Endothelial cell of umbilical vein (primary cell): ENCODE measurements around the gene UTF1. TPM values are rescaled to one million over a fixed set of nuclear protein-coding genes. Genes with fewer than 3 reads are reported as not detected.

Experiments
- BruUV-seq: library from RNA; stranded (reverse); fragments of 400-500 nt; replicated peaks from 2 replicates; lab custom pipeline; 2021; lab: Mats Ljungman, UMichigan
- CTCF ChIA-PET: fragments of 300-600, 350-600 bp; sonication (Branson Sonifier 250); formaldehyde crosslinking; loops from one replicate; lab custom pipeline; 2021; ENCODE audit warnings: antibody characterized with exemption, inconsistent platforms; lab: Charles Lee
- POLR2A ChIA-PET: fragments of 300-600, 350-600 bp; sonication (Branson Sonifier 250); formaldehyde crosslinking; loops from one replicate; lab custom pipeline; 2021; ENCODE audit warnings: antibody characterized with exemption, inconsistent platforms; lab: Charles Lee
- DNase-seq: peaks from one replicate; pipeline ENCODE4 v3.0.0-alpha.2; 2011; ENCODE audit warnings: low read depth, low spot score
- FAIRE-seq: peaks from 2 replicates; lab custom pipeline; 2011; peaks lifted over from hg19 to GRCh38; lab: Jason Lieb, UNC
- H2AFZ ChIP-seq: 2 replicates; pipeline ENCODE4 v1.6.0; 2012; ENCODE audit warnings: low read depth, low read length, control low read depth, inconsistent platforms
- H3K27ac ChIP-seq: 2 replicates; pipeline ENCODE4 v1.5.1; 2011; ENCODE audit warnings: low read depth, mild to moderate bottlenecking, control low read depth, low read length, moderate library complexity; ENCODE audit not compliant: insufficient read depth
- H3K27me3 ChIP-seq, 2 experiments: 2 replicates each; pipeline versions ENCODE4 v1.6.0 to v1.6.1; 2011; ENCODE audit warnings: low read length in 2 of 2, mixed read lengths in 1 of 2; ENCODE audit not compliant: control insufficient read depth in 2 of 2, insufficient read depth in 2 of 2
- H3K36me3 ChIP-seq, 2 experiments: 2 replicates in 1 of 2; 3 replicates in 1 of 2; pipeline ENCODE4 v1.5.1; 2011; ENCODE audit warnings: low read length in 2 of 2, mild to moderate bottlenecking in 1 of 2, moderate library complexity in 1 of 2; ENCODE audit not compliant: control insufficient read depth in 2 of 2, insufficient read depth in 2 of 2; ENCODE audit errors: extremely low read depth in 1 of 2
- H3K4me1 ChIP-seq: 3 replicates; pipeline ENCODE4 v1.5.1; 2011; ENCODE audit warnings: mild to moderate bottlenecking, low read length; ENCODE audit not compliant: control insufficient read depth, insufficient read depth; ENCODE audit errors: extremely low read depth
- H3K4me2 ChIP-seq: 2 replicates; pipeline ENCODE4 v1.6.1; 2011; ENCODE audit warnings: low read length, control low read depth, mixed read lengths; ENCODE audit not compliant: insufficient read depth
- H3K4me3 ChIP-seq, 3 experiments: fragments of 200-600 bp in 1 of 3; sonication (generic), shearing (Covaris generic) in 1 of 3; replicated peaks in 1 of 3; 2 replicates each; pipeline ENCODE4 v1.5.1; 2011 to 2016; ENCODE audit warnings: control low read depth in 3 of 3, low read length in 3 of 3, mild to moderate bottlenecking in 2 of 3, inconsistent platforms in 1 of 3, low read depth in 1 of 3, moderate library complexity in 1 of 3; ENCODE audit not compliant: insufficient read depth in 1 of 3
- H3K79me2 ChIP-seq: 2 replicates; pipeline ENCODE4 v1.6.0; 2012; ENCODE audit warnings: low read length, inconsistent platforms; ENCODE audit not compliant: control insufficient read depth, insufficient read depth
- H3K9ac ChIP-seq: replicated peaks from 2 replicates; pipeline ENCODE3; 2011; ENCODE audit warnings: low read length, control low read depth; ENCODE audit not compliant: insufficient read depth; ENCODE audit errors: extremely low read depth
- H3K9me1 ChIP-seq: replicated peaks from 3 replicates; pipeline ENCODE4 v1.6.0; 2011; ENCODE audit warnings: mild to moderate bottlenecking, low read length; ENCODE audit not compliant: control insufficient read depth, insufficient read depth; ENCODE audit errors: extremely low read depth
- H3K9me3 ChIP-seq: replicated peaks from 2 replicates; pipeline ENCODE4 v1.5.1; 2012; ENCODE audit warnings: low read length, inconsistent platforms; ENCODE audit not compliant: control insufficient read depth, insufficient read depth
- H4K20me1 ChIP-seq: replicated peaks from 2 replicates; pipeline ENCODE3; 2011; ENCODE audit warnings: mild to moderate bottlenecking, low read length; ENCODE audit not compliant: control insufficient read depth, insufficient read depth; ENCODE audit errors: extremely low read depth
- CTCF ChIP-seq, 2 donors: IDR thresholded peaks; 1 replicate in 1 of 2; 2 replicates in 1 of 2; pipeline ENCODE4 v1.5.1; 2011; ENCODE audit warnings: low read length in 2 of 2, mild to moderate bottlenecking in 2 of 2, moderate library complexity in 2 of 2, control low read depth in 1 of 2, inconsistent platforms in 1 of 2, low read depth in 1 of 2; ENCODE audit not compliant: insufficient read depth in 1 of 2; ENCODE audit errors: extremely low read depth in 1 of 2
- EZH2 ChIP-seq: IDR thresholded peaks from 2 replicates; pipeline ENCODE4 v1.6.1; 2012; ENCODE audit warnings: borderline replicate concordance, low read depth, mild to moderate bottlenecking, moderate library complexity, low read length, inconsistent platforms; ENCODE audit not compliant: severe bottlenecking
- FOS ChIP-seq: IDR thresholded peaks from 2 replicates; pipeline ENCODE4 v1.6.1; 2011; ENCODE audit warnings: mild to moderate bottlenecking, low read length, moderate library complexity, borderline replicate concordance; ENCODE audit not compliant: insufficient read depth
- GATA2 ChIP-seq: IDR thresholded peaks from 2 replicates; pipeline ENCODE4 v1.7.0; 2011; ENCODE audit warnings: low read depth, mild to moderate bottlenecking, moderate library complexity, mixed read lengths, low read length; ENCODE audit not compliant: insufficient read length, insufficient read depth
- JUN ChIP-seq: IDR thresholded peaks from 2 replicates; pipeline ENCODE4 v1.6.1; 2011; ENCODE audit warnings: borderline replicate concordance, low read depth; ENCODE audit not compliant: insufficient read length, insufficient read depth
- MAX ChIP-seq: IDR thresholded peaks from 2 replicates; pipeline ENCODE4 v1.6.1; 2011; ENCODE audit not compliant: insufficient read depth, insufficient read length
- MYC ChIP-seq: IDR thresholded peaks from one replicate; pipeline ENCODE4 v1.6.1; 2011; ENCODE audit warnings: mild to moderate bottlenecking, low read depth, low read length
- POLR2A ChIP-seq: IDR thresholded peaks from 2 replicates; pipeline ENCODE4 v1.6.1; 2012; ENCODE audit warnings: low read depth, mild to moderate bottlenecking, control low read depth, low read length
- dilution Hi-C: fragments of 300-500 bp; cut with MboI; formaldehyde crosslinking; loops from one replicate; pipeline ENCODE4 v1.15.0; 2019; ENCODE audit warnings: low sequenced_read_pairs; ENCODE audit not compliant: extremely low pct_ligation_motif_present
- intact Hi-C: fragments of 100-400 bp; cut with micrococcal nuclease; formaldehyde crosslinking; loops from one replicate; pipeline ENCODE4 v1.10.0; 2022
- polyA plus RNA-seq, 4 experiments: library from polyadenylated mRNA; depleted of rRNA in 3 of 4; stranded (reverse) in 3 of 4; unstranded in 1 of 4; fragments of >200 nt; gene quantifications; 2 replicates each; pipeline versions ENCODE4 v1.2.1 to v1.2.3, GENCODE V29; 2011 to 2012; ENCODE audit warnings: missing spikeins in 1 of 4
- total RNA-seq: library from RNA; stranded (reverse); gene quantifications from 2 replicates; pipeline ENCODE4 v1.2.3, GENCODE V29; 2021

UTF1 gene
- total and polyA plus RNA-seq, 2 donors (not counting 3 experiments of a cell fraction or from before 2014, with no cell fraction given) = not detected

- Histone ChIP-seq H3K79me2 (no peaks in the 10 kb centered on the region), H3K36me3 (no peaks in the 10 kb centered on the region), H3K27me3 (peaks cover 11 to 18% of the 10 kb centered on the region in 2 experiments), H3K9me3 (no peaks in the 10 kb centered on the region), H2AFZ (no peak overlapping the region), H4K20me1 (no peaks in the 10 kb centered on the region), H3K9ac (no peak overlapping the region), H3K4me1 (no peaks in the 10 kb centered on the region), H3K4me3 (no peak overlapping the region), H3K9me1 (no peaks in the 10 kb centered on the region), H3K27ac (no peak overlapping the region), H3K4me2 (no peak overlapping the region)
- no peak for TF ChIP-seq MYC
- TF ChIP-seq FOS = no peak
- TF ChIP-seq POLR2A = no peak
- TF ChIP-seq EZH2 = no peak
- no peak for TF ChIP-seq CTCF (IDR thresholded peaks at IDR 0.05; ENCODE audit: extremely low read depth in 1 of 2, insufficient read depth in 1 of 2, low read depth in 1 of 2, low read length in 2 of 2)
- no peak for TF ChIP-seq GATA2
- no peak for TF ChIP-seq MAX
- TF ChIP-seq JUN = no peak
- intact Hi-C loops = no loop called here
- DNase-seq = no peak
- CTCF ChIA-PET = interaction anchor here (1.1 kb wide), 1 partner anchor 31 kb away, joined by 4 read pairs; no protein-coding TSS in a partner anchor
- FAIRE-seq = no peak
- BruUV-seq = no TSS peak
- POLR2A ChIA-PET = no interaction called here
- dilution Hi-C loops = no loop called here
Measured at GRCh38 chr10:133226251-133226808, 3.7 kb upstream of the UTF1 start.
